DMS114 treated with DMSO at 0.1 percent for 48 hours (cell line): ENCODE results near the gene STARD10.

Source experiments
- DNase-seq: peaks from one replicate; lab custom pipeline; 2025; ENCODE audit not compliant: unreplicated experiment; lab: John Stamatoyannopoulos, UW

The STARD10 gene

GRCh38 chr11:72712168-72712751 is 81.6 kb downstream of the STARD10 start:
- no peak for DNase-seq

GRCh38 chr11:72711141-72711540 is 82.7 kb downstream of the STARD10 start:
- DNase-seq: no peak

DNA sequence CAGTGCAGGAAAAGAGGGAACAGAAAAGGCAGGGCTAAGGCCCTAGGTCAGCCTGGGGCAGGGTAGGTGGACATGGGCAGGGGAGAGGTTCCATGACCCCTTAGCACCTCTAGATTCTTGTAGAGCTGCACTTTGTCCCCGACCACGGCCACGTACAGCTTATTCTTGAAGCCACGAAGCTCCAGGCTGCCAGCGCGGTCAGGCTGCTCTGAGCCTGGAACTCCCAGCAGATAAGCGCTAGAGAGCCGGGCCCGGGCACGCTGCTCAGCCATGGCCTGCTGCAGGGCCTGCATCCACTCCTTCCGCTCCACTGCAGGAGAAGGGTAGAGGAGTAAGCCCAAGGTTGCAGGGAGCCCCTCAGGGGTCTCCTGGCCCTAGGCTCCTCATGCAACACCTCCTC is 83.6 kb downstream of the STARD10 start:
- no peak for DNase-seq

DNA sequence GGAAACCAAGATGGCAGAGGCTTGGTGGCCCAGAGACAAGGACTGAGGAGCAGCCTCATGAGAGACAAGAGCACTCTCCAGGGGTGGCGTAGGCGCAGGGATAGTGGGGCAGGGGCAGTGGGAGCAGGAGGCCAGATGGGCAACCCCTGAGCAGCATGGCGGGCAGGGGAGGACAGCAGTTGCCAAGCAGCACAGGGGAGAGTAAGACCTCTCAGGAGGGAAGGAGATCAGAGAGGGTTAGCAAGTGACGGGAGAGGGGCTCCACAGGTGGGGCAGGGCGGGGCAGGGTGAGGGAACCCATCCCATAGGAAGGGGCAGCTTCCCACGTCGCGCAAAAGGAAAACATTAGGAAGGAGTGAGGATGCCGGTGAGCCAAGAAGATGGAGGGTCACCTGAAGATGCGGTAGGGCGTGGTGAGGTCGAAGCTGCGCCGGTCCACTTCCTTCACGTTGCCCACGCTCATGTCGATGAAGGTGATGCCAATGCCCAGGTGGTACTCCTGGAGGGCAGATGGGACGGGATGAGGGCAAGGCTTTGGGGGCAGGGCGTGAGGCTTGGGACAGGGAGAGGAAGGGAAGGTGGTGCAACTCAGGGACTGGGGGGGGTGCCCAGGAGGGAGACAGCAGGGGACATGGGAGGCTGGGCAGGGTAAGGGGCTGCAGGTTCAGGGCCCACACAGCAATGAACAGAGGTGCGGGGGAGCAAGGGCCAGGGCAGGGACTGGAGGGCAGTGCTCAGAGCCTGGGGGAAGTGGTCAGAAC is 84.2 kb downstream of the STARD10 start:
- DNase-seq: no peak

DNA sequence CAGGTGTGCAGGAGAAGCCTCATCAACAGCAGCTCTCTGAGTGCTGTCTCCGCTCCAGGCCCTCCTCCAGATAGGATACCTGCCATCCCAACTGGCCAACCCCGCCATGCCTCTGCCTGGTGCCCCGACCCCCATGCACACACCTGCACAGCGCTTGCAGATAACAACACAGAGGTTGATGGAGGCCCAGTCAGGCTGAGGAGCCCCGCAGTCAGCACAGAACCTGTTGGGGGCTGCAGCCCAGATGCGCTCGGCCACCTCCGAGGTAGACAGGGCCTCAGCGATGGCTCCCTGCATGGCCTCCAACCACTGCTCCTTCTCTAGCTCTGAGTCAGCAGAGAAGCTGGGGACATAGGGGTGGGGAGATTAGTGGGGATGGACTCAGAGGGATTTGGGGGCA is 86.8 kb downstream of the STARD10 start:
- no peak for DNase-seq

GRCh38 chr11:72706579-72706978 is 87.3 kb downstream of the STARD10 start:
- DNase-seq: no peak

GRCh38 chr11:72705442-72706365 is 88.1 kb downstream of the STARD10 start:
- no peak for DNase-seq

DNA sequence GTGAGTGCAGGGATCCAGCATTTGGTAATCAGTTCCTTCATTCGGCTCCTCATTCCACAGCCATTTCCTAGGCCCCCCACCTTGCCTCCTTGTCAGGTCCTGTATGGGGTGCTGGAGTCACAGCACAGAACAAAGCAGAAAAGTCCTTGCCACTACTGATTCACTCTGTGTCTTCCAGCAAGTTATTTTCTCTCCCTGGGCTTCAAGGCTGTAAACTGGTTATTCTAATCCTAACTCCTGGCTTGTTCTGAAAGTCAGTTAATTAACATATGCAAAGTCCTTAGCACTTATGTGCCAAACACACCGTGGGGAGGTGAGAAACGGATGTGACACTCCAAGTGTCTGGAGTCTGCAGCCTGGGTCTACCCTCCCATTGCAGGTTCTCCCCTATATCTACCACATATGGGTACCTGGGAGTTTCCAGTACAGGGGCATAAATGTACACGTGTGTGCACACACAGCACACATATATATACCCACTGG is 89.0 kb downstream of the STARD10 start:
- DNase-seq: no peak
